ENCODE data around the gene CUEDC1. TPM values are rescaled to one million over a fixed set of nuclear protein-coding genes. Genes with fewer than 3 reads are reported as not detected.

Gene CUEDC1
- total and polyA plus RNA-seq, 4 donors, result 19.7 to 55.7 (median 29.2) TPM

GRCh38 chr17:57856792-57857620, 98.2 kb downstream of the CUEDC1 start:
- H3K9ac ChIP-seq (ENCODE audit: insufficient read depth in 1 of 2, low read length in 2 of 2), result no peak overlapping the region
- H3K27me3 ChIP-seq (ENCODE audit: control insufficient read depth in 3 of 3, insufficient read depth in 3 of 3, low read length in 2 of 3), result no peaks in the 10 kb centered on the region
- DNase-seq (no peak), ATAC-seq (ENCODE audit: insufficient read depth, low FRiP score) (no peak)
- H3K9me3 ChIP-seq (ENCODE audit: control insufficient read depth in 4 of 4, insufficient read depth in 3 of 4, low read length in 3 of 4), result no peaks in the 10 kb centered on the region
- 80 to 86% methylated on average over 10 of the region's 10 CpGs for WGBS, 2 donors
- H3K27ac ChIP-seq (ENCODE audit: low read depth in 1 of 2, low read length in 1 of 2), result no peak overlapping the region
- TF ChIP-seq CTCF (IDR thresholded peaks at IDR 0.05; ENCODE audit: control extremely low read depth, extremely low read depth), result no peak
- H3K36me3 ChIP-seq (ENCODE audit: control insufficient read depth in 4 of 4, insufficient read depth in 4 of 4, low read length in 4 of 4), result no peaks in the 10 kb centered on the region
- H3K4me3 ChIP-seq, result no peak overlapping the region
- peaks cover 0 to 23% (median 13%) of the 10 kb centered on the region in 5 donors for H3K4me1 ChIP-seq (ENCODE audit: control insufficient read depth in 5 of 5, insufficient read depth in 5 of 5, low read length in 5 of 5)

GRCh38 chr17:57855391-57856035, 99.7 kb downstream of the CUEDC1 start:
- H3K27ac ChIP-seq (ENCODE audit: low read depth in 1 of 2, low read length in 1 of 2), result peak overlapping the region in 1 of 2 donors; percentile 58
- H3K4me1 ChIP-seq (ENCODE audit: control insufficient read depth in 5 of 5, insufficient read depth in 5 of 5, low read length in 5 of 5), result peaks cover 2 to 23% (median 10%) of the 10 kb centered on the region in 5 donors
- no peak for TF ChIP-seq CTCF (IDR thresholded peaks at IDR 0.05; ENCODE audit: control extremely low read depth, extremely low read depth)
- H3K4me3 ChIP-seq, result no peak overlapping the region
- DNase-seq (peak in 1 of 3 donors; percentile 28), ATAC-seq (ENCODE audit: insufficient read depth, low FRiP score) (no peak)
- H3K9ac ChIP-seq (ENCODE audit: insufficient read depth in 1 of 2, low read length in 2 of 2), result no peak overlapping the region
- H3K9me3 ChIP-seq (ENCODE audit: control insufficient read depth in 4 of 4, insufficient read depth in 3 of 4, low read length in 3 of 4), result no peaks in the 10 kb centered on the region
- 61 to 80% methylated on average over 6 of the region's 6 CpGs for WGBS, 2 donors
- H3K36me3 ChIP-seq (ENCODE audit: control insufficient read depth in 4 of 4, insufficient read depth in 4 of 4, low read length in 4 of 4), result no peaks in the 10 kb centered on the region
- no peaks in the 10 kb centered on the region for H3K27me3 ChIP-seq (ENCODE audit: control insufficient read depth in 3 of 3, insufficient read depth in 3 of 3, low read length in 2 of 3)

GRCh38 chr17:57853695-57854094, 101.5 kb downstream of the CUEDC1 start:
- Histone ChIP-seq H3K4me1 (ENCODE audit: control insufficient read depth in 5 of 5, insufficient read depth in 5 of 5, low read length in 5 of 5) (peaks cover 8 to 26% (median 14%) of the 10 kb centered on the region in 5 donors), H3K9ac (ENCODE audit: insufficient read depth in 1 of 2, low read length in 2 of 2) (no peak overlapping the region), H3K9me3 (ENCODE audit: control insufficient read depth in 4 of 4, insufficient read depth in 3 of 4, low read length in 3 of 4) (no peaks in the 10 kb centered on the region), H3K27ac (ENCODE audit: low read depth in 1 of 2, low read length in 1 of 2) (peak overlapping the region in 1 of 2 donors; percentile 90), H3K27me3 (ENCODE audit: control insufficient read depth in 3 of 3, insufficient read depth in 3 of 3, low read length in 2 of 3) (no peaks in the 10 kb centered on the region), H3K36me3 (ENCODE audit: control insufficient read depth in 4 of 4, insufficient read depth in 4 of 4, low read length in 4 of 4) (no peaks in the 10 kb centered on the region), H3K4me3 (no peak overlapping the region)
- ATAC-seq (ENCODE audit: insufficient read depth, low FRiP score), result no peak
- no peak for DNase-seq
- 75 to 84% methylated on average over 8 of the region's 8 CpGs for WGBS, 2 donors
- TF ChIP-seq CTCF (IDR thresholded peaks at IDR 0.05; ENCODE audit: control extremely low read depth, extremely low read depth), result no peak

Data from lung (tissue), 12 donors.